GM19238 (cell line): ENCODE data around the gene ZBTB49.

Source experiments
- DNase-seq: peaks from one replicate; pipeline ENCODE4 v3.0.0; 2011; ENCODE audit warnings: low spot score; ENCODE audit not compliant: insufficient read length

ZBTB49 gene

GRCh38 chr4:4355302-4355701 lies 65.3 kb downstream of the ZBTB49 start:
- DNase-seq = no peak

- no peak for DNase-seq
Measured at GRCh38 chr4:4356106-4357041, 66.3 kb downstream of the ZBTB49 start.

GRCh38 chr4:4358093-4358854 lies 68.2 kb downstream of the ZBTB49 start:
- DNase-seq = no peak

GRCh38 chr4:4361883-4362282 lies 71.8 kb downstream of the ZBTB49 start:
- no peak for DNase-seq

- DNase-seq = no peak
Measured at GRCh38 chr4:4362991-4363697, 73.1 kb downstream of the ZBTB49 start.

- DNase-seq = no peak
Measured at GRCh38 chr4:4364061-4364460, 74.0 kb downstream of the ZBTB49 start.

- no peak for DNase-seq
Measured at GRCh38 chr4:4364486-4365208, 74.6 kb downstream of the ZBTB49 start.

GRCh38 chr4:4368809-4369580 lies 78.9 kb downstream of the ZBTB49 start:
- DNase-seq = no peak
